ENCODE measurements around the gene ZNF385D.

Gene ZNF385D

DNA sequence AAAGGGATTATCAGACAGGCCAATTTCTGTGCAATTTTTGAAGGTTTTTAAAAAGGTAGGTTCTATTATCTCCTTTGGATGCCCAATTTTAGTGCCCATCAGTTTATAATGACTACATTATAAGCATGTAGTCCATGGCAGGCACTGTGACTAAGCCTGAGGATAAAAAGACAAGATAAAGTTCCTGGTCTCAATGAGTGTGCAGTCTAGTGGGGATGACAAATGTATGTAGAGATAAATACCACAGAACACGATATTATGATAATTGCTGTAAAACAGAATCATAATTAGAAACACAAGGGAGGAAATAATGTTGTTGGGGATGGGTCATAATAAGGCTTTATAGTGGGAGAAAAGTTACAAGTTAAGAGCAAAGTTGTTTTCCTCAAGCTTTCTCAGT is 163.1 kb downstream of the ZNF385D start:
- no peak for DNase-seq

DNA sequence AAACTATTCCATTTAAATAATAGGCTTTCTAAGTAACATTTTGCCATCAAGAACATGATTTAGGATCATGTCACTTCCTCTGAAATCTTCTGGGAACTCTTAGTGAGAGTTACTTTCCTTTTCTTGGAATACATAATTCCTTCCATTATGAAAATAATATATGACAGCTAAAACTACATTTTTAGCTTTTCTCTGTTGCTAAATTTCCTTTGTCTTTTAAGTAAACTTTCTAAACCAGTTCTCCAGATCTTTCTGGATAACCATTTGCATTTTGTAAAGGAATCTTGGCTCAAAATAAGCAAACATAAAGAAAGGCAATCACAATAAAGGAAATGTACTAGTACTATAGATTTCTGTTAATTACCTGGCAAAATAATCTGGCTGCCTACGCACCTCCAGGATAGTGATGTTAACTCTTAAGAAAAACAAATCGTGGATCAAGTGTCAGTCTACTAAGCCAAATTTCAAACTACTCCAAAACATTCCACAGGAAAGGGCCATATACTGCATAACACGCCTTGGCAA is 165.7 kb downstream of the ZNF385D start:
- DNase-seq: no peak

DNA sequence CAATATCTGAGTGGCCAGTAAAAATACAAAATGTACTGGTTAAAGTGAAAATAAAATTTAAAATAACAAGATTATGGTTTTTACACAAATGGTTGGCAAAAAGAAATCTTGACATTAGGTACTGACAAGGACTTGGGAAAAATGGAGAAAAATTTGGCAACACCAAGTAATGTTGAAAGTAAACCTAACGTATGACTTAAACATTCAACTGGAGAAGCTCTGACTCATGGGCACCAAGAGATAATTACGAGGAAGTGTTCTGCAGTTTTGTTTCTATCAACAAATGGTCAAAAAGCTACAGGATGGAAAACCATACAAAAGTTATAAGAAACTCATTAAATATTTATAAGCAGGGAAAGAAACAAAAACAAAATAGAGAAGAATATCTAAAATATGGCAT is 177.7 kb downstream of the ZNF385D start:
- no peak for DNase-seq

DNA sequence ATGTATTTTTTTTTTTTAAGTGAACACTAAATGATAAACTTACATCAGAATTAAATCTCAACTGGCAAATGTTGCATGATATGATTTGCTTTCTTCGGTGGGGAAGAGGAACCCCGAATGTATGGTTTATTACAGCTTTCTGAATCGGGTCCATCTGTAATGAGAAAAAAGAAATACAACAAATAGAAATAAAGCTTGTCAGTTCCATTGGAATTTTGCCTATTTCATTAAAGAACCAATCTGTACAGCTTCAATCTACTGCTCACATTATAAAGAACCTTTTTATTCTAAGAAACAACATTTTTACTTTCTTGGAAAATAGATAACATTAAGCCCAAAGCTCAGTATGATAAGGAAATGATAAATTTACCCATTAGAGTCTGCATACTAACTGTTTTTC is 186.5 kb downstream of the ZNF385D start:
- no peak for DNase-seq

DNA sequence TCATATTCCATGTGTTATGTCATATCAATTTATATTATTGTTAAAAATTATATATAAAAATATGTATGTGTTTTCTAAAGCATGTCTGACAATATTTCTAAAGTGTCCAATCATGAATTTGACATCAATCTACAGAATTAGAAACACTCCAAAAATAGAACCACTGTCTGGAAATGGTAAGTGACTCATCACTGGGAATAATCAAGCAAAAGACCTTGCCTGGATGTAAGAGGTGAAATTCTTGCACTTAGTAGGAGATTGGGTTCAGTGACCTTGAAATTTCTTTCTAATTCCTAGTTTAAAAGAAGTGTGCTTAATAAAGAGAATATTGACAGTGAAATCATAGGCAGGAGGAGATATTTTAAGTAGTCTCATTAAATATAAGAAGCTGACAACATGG is 188.8 kb downstream of the ZNF385D start:
- DNase-seq: no peak

DNA sequence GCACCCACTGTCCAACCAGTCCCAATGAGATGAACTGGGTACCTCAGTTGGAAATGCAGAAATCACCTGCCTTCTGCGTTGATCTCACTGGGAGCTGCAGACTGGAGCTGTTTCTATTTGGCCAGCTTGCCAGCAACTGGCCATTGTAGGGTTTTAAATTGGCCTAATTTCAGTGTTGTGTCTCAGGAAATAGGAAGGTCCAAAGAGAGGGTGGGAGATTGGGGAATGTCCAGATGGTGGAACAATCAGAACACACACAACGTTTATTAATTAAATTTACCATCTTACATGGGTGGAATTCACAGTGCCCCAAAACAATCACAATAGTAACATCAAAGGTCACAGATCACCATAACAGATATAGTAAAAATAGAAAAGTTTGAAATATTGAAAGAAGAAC is 189.5 kb downstream of the ZNF385D start:
- DNase-seq: no peak

DNA sequence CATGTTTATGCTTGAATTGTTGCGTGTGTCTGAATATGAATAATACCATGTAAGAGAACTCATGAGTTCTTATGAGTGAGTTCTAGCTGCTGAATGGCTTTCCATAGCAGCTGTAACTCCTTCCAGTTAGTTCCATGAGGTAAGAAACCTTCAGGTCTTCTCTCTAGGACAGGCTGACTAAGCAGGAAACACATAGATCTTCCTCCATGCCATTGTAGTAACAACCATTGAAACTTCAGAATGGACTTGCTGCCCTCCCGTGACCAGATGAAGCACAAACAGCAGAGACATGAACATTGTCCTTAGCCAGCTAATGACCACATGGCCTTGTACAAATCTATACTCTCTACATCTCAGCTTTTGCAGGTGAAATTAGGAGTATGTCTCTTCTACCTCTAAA is 200.0 kb downstream of the ZNF385D start:
- DNase-seq: peak in 1 of 2 experiments; percentile 11

DNA sequence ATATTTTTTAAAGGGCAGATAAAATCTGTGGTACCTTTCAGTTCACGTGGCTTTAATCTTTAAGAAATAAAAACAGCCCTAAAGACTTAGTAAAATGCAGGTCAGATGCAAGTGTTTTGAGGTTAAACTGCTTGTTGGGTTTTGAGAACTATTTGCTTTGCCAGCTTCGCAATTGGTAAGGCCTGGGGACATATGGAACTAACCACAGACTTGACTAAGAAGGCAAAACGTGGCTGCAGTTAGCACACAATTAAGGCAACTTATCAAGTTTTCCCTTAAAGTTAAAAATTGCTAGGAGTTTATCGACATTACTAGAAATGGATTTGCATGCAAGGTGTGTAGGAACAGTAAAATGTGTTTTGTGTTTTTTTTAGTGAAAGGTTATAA is 206.9 kb downstream of the ZNF385D start:
- DNase-seq: no peak

DNA sequence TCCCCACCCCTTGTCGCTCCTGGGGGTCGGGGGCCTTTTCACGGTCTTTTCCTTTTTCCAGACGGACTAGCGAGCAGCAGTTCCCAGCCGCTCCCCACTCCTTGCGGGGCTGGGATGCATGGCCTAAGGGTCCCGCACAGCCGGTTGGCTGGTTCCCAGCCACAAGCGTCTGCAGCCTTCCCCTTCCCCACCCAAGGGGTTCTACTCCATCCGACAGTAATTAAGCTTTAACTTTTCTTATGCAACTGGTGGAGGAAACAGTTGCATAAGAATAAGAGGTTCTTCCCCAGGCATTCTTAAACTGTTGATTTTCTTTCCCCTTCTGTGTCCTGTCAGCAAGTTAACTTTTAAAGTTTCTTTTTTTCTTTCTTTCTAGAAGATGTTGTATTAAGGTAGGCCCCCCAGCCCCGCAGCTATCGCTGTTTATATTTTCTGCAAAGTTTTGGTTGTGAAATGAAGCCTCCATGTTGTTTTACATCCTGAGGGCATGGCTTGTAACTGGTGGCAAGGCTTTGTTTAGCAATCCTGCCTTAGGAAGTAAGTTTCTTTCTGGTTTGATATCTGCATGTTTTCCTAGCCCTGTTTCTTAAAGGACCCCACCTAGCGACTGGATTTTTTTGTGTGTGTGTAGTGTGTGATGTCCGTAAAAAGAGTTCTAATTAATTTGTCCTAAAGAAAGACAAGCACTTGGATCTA is 207.5 kb downstream of the ZNF385D start:
- DNase-seq: no peak

DNA sequence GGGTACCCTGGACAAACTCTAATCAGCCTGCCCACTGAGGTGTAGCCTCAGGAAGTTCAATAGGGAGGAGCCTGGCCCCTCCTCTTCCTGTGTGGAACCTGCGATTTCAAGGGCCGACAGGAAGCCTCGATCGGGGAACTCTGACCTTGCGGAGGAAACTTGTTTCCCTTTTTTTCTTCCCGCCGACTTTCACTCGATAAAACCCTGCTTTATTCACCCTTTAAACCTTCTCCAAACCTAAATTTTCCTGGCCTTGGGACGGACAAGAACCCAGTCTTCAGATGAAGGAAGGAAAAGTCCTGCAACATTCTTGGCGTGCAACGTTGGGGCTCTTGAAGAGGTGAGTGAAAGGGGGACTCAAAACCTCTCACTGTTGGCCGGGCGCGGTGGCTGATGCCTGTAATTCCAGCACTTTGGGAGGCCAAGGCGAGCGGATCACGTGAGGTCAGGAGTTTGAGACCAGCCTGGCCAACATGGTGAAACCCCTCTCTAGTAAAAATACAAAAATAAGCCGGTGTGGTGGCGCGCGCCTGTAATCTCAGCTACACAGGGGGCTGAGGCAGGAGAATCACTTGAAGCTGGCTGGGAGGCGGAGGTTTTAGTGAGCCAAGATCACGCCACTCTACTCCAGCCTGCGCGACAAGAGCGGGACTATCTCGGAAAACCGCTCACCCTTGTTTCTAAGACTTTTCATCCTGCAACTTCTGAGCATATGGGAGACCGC is 208.2 kb downstream of the ZNF385D start:
- no peak for DNase-seq

DNA sequence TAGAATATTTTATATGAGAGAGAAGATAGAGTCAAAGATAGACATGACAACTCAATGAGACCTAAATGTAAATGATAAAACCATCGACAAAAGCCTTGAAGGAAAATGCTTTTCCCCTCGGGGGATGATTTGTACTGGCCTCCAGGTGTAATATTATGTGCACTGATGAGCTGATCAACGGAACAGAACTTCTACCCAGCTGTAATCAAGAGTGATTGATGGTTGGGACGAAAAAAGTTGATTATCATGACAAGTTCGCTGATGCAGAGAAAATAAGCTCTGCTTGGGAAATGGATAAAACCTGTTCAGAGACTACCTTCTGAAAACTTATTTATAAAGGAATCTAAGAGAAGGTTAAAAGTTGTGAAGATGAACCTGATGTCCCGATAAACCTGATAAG is 210.7 kb downstream of the ZNF385D start:
- DNase-seq: no peak

DNA sequence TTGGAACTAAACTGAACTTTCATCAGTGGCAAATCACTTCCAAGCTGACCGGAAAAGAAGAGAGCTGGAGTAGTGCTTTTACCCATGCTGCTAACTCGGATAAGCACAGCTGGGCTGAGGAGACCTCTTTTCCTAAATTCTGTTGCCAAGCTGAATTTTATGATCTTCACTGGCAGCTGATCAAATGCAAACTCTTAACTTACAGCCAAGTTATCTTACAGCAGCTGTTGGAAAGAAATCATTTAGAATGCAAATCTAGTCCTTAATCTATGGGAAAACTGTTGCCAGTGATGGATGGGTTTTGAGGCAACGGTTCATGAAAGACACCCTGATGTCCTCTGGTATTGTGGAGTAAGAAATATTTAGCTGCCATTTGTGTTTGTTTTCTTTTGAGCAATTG is 216.5 kb downstream of the ZNF385D start:
- DNase-seq: peak; percentile 22 to 75

DNA sequence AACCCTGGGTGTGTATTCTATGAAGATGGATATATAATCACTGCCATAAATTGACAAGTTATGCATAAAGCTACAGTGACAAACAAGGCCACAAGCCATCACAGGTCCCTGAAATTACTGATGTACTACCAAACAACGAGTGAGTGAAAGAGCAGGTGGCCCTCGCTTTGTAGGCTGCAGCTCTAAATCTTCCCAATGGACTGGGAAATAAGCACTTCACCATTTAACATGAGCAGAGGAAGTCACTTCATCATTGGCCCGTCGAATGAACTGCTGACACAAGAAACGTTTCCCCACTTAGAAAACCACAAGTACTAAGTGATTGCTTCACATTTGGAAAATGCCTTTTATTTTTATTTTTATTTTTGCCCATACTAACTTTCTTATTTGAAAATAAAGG is 218.0 kb downstream of the ZNF385D start:
- DNase-seq: no peak

DNA sequence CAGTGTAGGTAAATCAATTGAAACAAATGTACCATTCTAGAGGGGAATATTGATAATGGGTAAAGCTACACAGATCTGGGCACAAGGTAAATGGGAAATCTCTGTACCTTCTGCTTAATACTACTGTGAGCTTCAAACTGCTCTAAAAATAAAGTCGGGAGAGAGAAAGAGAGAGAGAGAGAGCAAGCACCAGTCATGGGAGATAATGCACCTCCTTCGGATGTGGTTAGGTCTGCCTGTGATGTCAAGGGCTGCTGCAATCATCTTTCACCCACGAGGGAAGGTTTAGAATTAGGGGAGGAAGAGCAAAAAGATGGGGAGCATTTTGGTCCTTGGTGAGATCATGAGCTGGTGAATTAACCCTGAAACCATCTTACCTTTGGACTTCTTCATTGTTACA is 219.1 kb downstream of the ZNF385D start:
- no peak for DNase-seq

DNA sequence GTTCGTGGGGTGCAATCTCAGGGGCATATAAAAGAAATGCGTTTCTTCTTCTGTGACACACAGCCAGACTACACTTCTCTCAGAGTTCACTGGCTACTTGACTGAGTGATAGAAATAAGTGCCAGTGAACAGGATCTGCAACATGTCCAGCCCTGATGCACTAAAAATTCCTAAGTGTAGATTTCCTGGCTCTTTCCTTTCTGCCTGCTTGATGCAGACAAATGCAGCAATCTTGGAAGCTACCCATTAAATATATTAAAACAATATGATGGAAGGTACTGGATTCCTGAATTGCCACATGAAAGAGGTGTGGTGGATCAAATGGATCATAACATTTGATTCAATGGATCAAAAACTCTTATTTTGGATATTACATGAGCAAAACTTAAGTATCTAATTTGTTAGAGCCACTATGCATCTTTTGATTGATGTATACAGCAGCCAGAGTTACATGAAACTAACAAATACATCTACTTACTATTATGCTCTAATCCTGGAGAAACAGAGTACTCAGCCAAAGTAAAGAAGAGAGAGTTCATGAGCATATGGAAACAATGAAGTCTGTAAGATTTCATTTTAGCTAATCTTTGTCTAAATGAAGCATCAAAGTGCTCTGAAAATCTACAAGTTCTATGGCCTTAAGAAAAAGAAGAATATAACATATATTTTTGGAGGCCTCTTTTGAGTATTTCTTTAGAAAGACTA is 222.6 kb downstream of the ZNF385D start:
- DNase-seq: no peak

DNA sequence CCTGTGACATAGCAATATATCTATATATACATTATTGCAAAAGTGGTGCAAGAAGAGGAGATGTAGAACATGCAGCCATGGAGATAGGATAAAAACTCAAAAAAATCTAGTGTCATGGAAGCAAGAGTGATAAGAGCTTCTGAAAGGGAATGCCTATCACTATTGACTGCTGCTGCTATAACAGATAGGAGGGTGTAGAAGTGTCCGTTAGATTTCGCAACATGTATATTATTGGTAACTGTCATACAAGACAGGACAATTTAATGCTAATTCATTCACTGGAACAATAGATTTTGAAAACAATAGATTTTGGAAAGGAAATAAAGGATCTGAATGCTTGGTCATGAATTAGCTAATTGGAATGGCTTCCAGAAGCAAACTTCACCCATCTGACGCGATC is 224.5 kb downstream of the ZNF385D start:
- no peak for DNase-seq

DNA sequence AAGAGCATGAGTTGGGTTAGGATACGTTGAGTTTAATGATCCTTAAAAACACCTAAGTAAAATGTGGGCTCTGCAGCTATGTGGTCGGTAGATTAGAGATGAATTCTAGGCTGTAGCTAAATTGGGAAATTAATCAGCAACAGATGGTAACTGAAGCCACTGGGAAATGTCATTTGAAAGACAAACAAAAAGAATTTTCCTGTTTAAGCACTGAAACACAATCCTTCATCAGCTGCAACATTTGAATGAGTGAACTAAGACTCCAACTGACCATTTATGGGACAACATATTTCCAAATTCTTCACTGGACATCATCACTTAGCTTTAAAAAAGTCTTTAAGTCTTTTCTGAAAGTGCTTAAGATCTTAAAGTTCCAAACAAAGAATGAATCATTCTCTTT is 226.9 kb downstream of the ZNF385D start:
- DNase-seq: peak; percentile 1 to 65

DNA sequence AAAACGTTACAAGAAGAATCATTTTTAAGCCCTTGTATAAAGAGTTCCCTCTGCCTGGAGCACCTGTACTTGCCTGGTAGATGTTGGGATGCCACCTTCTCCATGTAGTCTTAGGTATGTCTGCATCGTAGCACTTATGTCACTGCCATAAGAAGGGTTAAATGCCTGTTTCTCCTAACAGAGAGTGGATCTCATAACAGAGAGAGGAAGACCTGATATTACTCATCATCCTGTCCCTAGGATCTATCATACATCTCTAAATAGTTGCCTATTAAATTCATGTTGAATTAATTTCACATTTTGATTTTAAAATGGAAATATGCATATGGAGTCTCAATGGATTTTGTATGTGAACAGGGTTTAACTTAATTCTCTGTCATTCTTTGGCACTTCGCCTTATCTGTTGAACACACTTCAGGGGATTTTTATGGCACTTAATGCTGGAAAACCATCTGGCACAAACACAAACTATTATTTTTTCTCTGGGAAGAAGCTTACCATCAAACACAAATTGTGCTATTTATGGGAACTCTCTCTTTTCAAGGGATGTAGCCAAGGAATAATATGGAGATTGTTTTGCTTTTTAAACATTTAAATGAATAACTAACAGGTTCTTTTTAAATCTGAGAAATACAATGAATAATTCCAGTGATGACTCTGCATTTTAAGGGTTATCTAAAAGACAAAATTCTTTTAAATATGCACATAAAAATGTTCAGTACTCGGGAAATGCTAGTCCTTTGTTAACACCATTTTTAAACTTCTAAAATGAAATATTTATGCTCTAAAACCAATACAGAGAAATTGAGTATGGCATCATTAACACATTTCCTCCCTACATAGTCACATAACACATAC is 230.7 kb downstream of the ZNF385D start:
- peak; percentile 54 to 88 for DNase-seq

DNA sequence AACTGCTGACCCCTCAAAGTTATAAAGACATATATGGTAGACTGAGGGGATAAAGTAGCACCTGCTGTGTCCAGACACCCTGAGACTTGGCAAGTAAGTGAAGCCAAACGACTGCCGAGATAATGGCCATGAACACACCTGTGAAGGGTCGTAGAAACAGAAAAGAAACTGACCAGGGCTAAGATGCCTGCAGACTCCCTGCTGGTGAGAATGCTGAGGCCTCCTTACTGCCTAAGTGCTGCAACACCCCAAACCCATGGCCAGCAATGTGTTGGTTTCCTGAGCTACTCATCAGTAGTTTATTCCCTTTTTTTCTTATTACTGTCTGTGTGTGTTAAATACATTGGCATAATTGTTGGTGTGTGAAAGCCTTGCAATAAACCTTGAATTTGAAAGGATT is 233.8 kb downstream of the ZNF385D start:
- no peak for DNase-seq

DNA sequence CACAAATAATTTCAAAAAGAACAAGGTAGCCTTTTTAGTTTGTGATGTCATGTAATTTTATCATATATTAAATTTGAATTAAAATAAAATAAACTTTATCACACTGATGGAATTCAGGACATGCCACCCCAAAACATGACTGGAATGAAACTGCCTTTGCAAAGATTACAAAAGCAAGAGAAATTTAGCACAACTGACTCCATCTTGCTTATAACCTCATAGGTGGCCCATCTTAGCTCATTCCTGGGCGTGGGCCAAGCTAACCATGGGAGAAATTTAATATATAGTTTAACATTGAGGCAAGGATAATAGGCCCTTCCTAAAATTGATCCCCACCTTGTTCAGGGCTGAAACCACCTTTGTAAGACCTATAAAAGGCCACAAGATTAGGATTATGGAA is 235.6 kb downstream of the ZNF385D start:
- no peak for DNase-seq

DNA sequence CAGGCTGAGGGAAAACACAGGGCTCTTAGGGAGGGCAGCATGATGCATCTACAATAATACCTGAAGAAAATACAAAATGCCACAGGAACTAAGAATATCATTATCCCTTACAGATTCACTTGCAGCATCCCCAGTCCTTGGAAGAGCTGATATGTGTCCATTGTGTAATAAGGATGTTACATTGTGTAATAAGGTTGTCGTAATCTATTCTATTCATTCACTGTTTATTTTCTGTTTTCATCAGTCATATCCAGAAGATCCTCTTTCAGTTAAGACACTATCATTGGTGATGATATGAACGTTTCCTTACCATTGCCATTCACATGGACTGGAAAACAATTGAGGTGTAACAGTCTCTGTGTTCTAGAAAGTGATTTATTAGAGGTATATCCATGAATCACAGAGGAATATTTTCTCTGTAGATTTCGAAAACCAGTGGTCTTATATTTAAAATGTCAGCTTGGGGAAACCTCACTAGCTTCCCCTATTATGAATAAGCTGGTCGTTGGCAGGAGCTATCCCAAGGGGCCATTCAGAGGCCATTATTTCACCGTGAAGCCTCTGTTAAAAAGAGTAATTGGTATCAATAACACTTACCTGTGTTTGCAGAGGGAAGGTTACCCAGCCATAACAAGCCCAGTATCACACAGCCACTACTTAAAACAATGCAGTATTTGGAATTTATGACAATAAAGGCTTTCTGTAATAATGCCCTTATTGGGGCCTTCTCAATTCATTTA is 241.1 kb downstream of the ZNF385D start:
- DNase-seq: no peak

DNA sequence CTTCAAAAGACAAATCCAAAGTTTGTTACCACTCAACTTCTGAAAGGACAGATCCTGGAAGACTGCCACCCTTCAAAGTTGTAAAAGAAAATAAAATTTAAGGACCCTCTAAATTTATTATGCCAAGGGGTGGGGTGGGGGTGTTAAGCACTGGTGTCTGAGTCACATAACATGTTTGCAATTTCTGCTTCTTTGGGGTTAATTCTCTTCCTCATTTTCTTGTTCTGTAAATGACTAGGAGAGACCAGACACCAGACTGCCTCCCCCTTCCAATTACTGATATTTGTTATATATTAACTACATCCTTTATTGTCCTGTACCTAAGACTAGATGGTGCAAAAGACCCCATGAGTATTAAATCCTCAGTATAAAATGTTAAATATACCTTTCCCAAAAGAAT is 242.8 kb downstream of the ZNF385D start:
- no peak for DNase-seq

Measured in NCI-H524 (cell line).